Fibroblast of lung (primary cell): ENCODE results near the gene BLCAP. TPM values are rescaled to one million over a fixed set of nuclear protein-coding genes. Genes with fewer than 3 reads are reported as not detected.
"Not testable (repeated sequence)": the region's sequence is repeated elsewhere in the genome, so short reads cannot be mapped to it uniquely, and the experiment has no call there.

ENCODE experiments used
- DNase-seq, 2 donors: peaks; one replicate each; pipeline versions ENCODE4 v3.0.0 to v3.0.0-alpha.2; 2010; ENCODE audit warnings: low read depth in 2 of 2
- H2AFZ ChIP-seq: 2 replicates; pipeline ENCODE4 v1.5.1; 2012; ENCODE audit warnings: low read length, control low read depth, inconsistent platforms
- H3K27ac ChIP-seq: 2 replicates; pipeline ENCODE4 v1.5.1; 2011; ENCODE audit warnings: low read length, control low read depth; ENCODE audit not compliant: insufficient read depth
- H3K27me3 ChIP-seq: 2 replicates; pipeline ENCODE4 v1.5.1; 2011; ENCODE audit warnings: mild to moderate bottlenecking, low read length; ENCODE audit not compliant: control insufficient read depth, insufficient read depth
- H3K36me3 ChIP-seq: 2 replicates; pipeline ENCODE4 v1.5.1; 2011; ENCODE audit warnings: low read length; ENCODE audit not compliant: control insufficient read depth, insufficient read depth
- H3K4me1 ChIP-seq: 2 replicates; pipeline ENCODE4 v1.5.1; 2011; ENCODE audit warnings: low read length; ENCODE audit not compliant: control insufficient read depth, insufficient read depth; ENCODE audit errors: extremely low read depth
- H3K4me2 ChIP-seq: 2 replicates; pipeline ENCODE4 v1.5.1; 2011; ENCODE audit warnings: low read length, control low read depth; ENCODE audit not compliant: insufficient read depth; ENCODE audit errors: extremely low read depth
- H3K4me3 ChIP-seq, 4 experiments: fragments of 200-600 bp in 1 of 4; sonication (generic) in 1 of 4; replicated peaks in 1 of 4; 2 replicates each; pipeline ENCODE4 v1.5.1; 2011 to 2016; ENCODE audit warnings: low read length in 4 of 4, low read depth in 3 of 4, mild to moderate bottlenecking in 3 of 4, control low read depth in 2 of 4, inconsistent platforms in 1 of 4, mixed read lengths in 1 of 4; ENCODE audit not compliant: insufficient read depth in 1 of 4; ENCODE audit errors: control extremely low read depth in 1 of 4
- H3K79me2 ChIP-seq: 2 replicates; pipeline ENCODE4 v1.5.1; 2012; ENCODE audit warnings: mild to moderate bottlenecking, low read length, inconsistent platforms; ENCODE audit not compliant: control insufficient read depth, insufficient read depth
- H3K9ac ChIP-seq: 2 replicates; pipeline ENCODE4 v1.5.1; 2011; ENCODE audit warnings: mild to moderate bottlenecking, low read length, control low read depth; ENCODE audit not compliant: insufficient read depth
- H3K9me3 ChIP-seq: 2 replicates; pipeline ENCODE4 v1.5.1; 2012; ENCODE audit warnings: low read depth, low read length; ENCODE audit not compliant: control insufficient read depth, insufficient read depth
- H4K20me1 ChIP-seq: 2 replicates; pipeline ENCODE4 v1.5.1; 2011; ENCODE audit warnings: low read length; ENCODE audit not compliant: control insufficient read depth, insufficient read depth; ENCODE audit errors: extremely low read depth
- EZH2 ChIP-seq: IDR thresholded peaks from 2 replicates; pipeline ENCODE4 v1.5.1; 2012; ENCODE audit warnings: low read length, control low read depth, mild to moderate bottlenecking; ENCODE audit errors: missing control alignments
- polyA plus RNA-seq, 2 donors: library from polyadenylated mRNA; depleted of rRNA in 1 of 2; stranded (reverse) in 1 of 2; unstranded in 1 of 2; fragments of >200 nt; gene quantifications; 2 replicates each; pipeline ENCODE4 v1.2.1, GENCODE V29; 2011 to 2012; ENCODE audit warnings: missing spikeins in 1 of 2
- total RNA-seq: library from RNA; depleted of rRNA; stranded (reverse); fragments of >200 nt; gene quantifications from 2 replicates; pipeline ENCODE4 v1.2.1, GENCODE V29; 2014
- TF ChIP-seq, protein P1 (sequence below), 2 donors: IDR thresholded peaks in 1 of 2; conservative IDR thresholded peaks in 1 of 2; 1 replicate in 1 of 2; 2 replicates in 1 of 2; pipeline ENCODE4 v1.5.1; 2011 to 2012; ENCODE audit warnings: low read length in 2 of 2, control low read depth in 1 of 2, inconsistent platforms in 1 of 2, low read depth in 1 of 2, mild to moderate bottlenecking in 1 of 2

Gene BLCAP
- total and polyA plus RNA-seq, 2 donors (not counting 1 experiment from before 2014, with no cell fraction given), result 31.0 to 83.1 TPM

GRCh38 chr20:37471741-37472235 lies 55.9 kb downstream of the BLCAP start:
- Histone ChIP-seq H3K4me3 (no peak overlapping the region), H3K4me2 (no peak overlapping the region), H3K27me3 (peaks cover 16% of the 10 kb centered on the region), H4K20me1 (no peaks in the 10 kb centered on the region), H3K79me2 (no peaks in the 10 kb centered on the region), H3K27ac (no peak overlapping the region), H3K9me3 (no peaks in the 10 kb centered on the region), H3K4me1 (no peaks in the 10 kb centered on the region), H2AFZ (no peak overlapping the region), H3K36me3 (no peaks in the 10 kb centered on the region), H3K9ac (no peak overlapping the region)
- no peak for TF ChIP-seq EZH2
- DNase-seq, result no peak

GRCh38 chr20:37470190-37470589 lies 57.5 kb downstream of the BLCAP start:
- peaks cover 12% of the 10 kb centered on the region for H3K27me3 ChIP-seq
- H3K79me2 ChIP-seq, H3K9me3 ChIP-seq, DNase-seq, H3K4me1 ChIP-seq, H3K4me2 ChIP-seq, H3K4me3 ChIP-seq, H3K27ac ChIP-seq, H2AFZ ChIP-seq, H4K20me1 ChIP-seq, H3K36me3 ChIP-seq, H3K9ac ChIP-seq: not testable (repeated sequence)

DNA sequence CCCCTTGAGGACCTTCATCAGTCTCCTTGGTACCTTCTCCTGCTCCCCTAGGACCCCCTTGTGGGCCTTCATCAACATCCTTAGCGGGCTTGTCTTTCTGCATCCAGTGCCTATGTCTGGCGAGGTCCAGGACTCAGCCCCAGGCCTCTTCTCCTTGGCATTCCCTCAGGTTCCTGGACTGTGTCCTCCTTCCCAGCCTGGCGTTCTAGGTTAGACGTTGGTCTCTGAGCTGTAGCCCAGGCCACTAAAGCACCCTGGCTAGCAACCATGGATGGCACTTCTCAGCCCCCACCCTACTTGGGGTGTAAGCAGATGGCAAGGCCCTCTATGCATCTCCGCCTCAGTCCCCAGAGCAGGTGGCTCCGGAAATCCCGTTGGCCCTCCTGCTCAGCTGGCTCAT lies 58.1 kb downstream of the BLCAP start:
- H3K79me2 ChIP-seq, result no peaks in the 10 kb centered on the region
- TF ChIP-seq, protein P1, sequence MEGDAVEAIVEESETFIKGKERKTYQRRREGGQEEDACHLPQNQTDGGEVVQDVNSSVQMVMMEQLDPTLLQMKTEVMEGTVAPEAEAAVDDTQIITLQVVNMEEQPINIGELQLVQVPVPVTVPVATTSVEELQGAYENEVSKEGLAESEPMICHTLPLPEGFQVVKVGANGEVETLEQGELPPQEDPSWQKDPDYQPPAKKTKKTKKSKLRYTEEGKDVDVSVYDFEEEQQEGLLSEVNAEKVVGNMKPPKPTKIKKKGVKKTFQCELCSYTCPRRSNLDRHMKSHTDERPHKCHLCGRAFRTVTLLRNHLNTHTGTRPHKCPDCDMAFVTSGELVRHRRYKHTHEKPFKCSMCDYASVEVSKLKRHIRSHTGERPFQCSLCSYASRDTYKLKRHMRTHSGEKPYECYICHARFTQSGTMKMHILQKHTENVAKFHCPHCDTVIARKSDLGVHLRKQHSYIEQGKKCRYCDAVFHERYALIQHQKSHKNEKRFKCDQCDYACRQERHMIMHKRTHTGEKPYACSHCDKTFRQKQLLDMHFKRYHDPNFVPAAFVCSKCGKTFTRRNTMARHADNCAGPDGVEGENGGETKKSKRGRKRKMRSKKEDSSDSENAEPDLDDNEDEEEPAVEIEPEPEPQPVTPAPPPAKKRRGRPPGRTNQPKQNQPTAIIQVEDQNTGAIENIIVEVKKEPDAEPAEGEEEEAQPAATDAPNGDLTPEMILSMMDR (conservative IDR thresholded peaks at IDR 0.05 in 1 of 2, IDR thresholded peaks at IDR 0.05 in 1 of 2; ENCODE audit: low read depth in 1 of 2, low read length in 2 of 2), result no peak
- no peak for TF ChIP-seq EZH2
- no peaks in the 10 kb centered on the region for H3K9me3 ChIP-seq
- no peak overlapping the region for H3K9ac ChIP-seq
- H3K36me3 ChIP-seq, result no peaks in the 10 kb centered on the region
- no peak overlapping the region for H2AFZ ChIP-seq
- no peak overlapping the region for H3K4me3 ChIP-seq
- H3K4me1 ChIP-seq, result no peaks in the 10 kb centered on the region
- no peaks in the 10 kb centered on the region for H4K20me1 ChIP-seq
- no peak overlapping the region for H3K27ac ChIP-seq
- no peak for DNase-seq
- no peak overlapping the region for H3K4me2 ChIP-seq
- peaks cover 14% of the 10 kb centered on the region for H3K27me3 ChIP-seq

DNA sequence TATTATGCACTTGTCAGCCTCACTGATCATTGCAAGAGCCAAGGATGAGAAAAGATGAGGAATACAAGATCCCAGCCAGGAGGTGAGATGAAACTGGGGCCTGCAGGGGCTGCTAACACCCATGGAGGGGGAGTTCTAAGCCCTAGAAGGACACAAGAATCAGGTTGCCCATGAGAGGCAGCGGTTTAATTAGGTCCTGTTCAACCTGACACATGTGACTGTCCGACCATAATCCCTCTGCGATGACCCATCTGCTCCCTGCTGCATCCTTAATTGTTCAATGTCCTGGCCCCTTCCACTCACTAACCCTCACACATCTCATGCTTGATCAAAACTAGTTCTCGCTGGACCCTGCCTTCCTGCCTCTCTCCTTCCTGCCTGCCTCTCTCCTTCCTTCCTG lies 58.8 kb downstream of the BLCAP start:
- no peaks in the 10 kb centered on the region for H3K9me3 ChIP-seq
- no peaks in the 10 kb centered on the region for H3K4me1 ChIP-seq
- no peak for DNase-seq
- no peak overlapping the region for H3K4me2 ChIP-seq
- H3K4me3 ChIP-seq, result no peak overlapping the region
- TF ChIP-seq EZH2, result no peak
- TF ChIP-seq, protein P1 (conservative IDR thresholded peaks at IDR 0.05 in 1 of 2, IDR thresholded peaks at IDR 0.05 in 1 of 2; ENCODE audit: low read depth in 1 of 2, low read length in 2 of 2), result no peak
- peaks cover 20% of the 10 kb centered on the region for H3K27me3 ChIP-seq
- no peaks in the 10 kb centered on the region for H3K79me2 ChIP-seq
- no peaks in the 10 kb centered on the region for H4K20me1 ChIP-seq
- no peak overlapping the region for H3K27ac ChIP-seq
- no peaks in the 10 kb centered on the region for H3K36me3 ChIP-seq
- H2AFZ ChIP-seq, result no peak overlapping the region
- no peak overlapping the region for H3K9ac ChIP-seq

Other genes starting within 250 kb of the BLCAP start
- 14.4 and 25.8 TPM in 2 replicates for gene MANBAL, start 238.2 kb downstream of the BLCAP start, total RNA-seq
- 99.9 and 105 TPM in 2 replicates for gene MANBAL, start 238.2 kb downstream of the BLCAP start, polyA plus RNA-seq
- 12.3 and 20.3 TPM in 2 replicates for gene SRC, start 181.7 kb downstream of the BLCAP start, total RNA-seq
- gene SRC, start 181.7 kb downstream of the BLCAP start, polyA plus RNA-seq, result 17.8 and 18.6 TPM in 2 replicates
- gene NNAT, start 6.6 kb downstream of the BLCAP start, total RNA-seq, result 0.26 and 0.83 TPM in 2 replicates
- 0.74 and 2.4 TPM in 2 replicates for gene NNAT, start 6.6 kb downstream of the BLCAP start, polyA plus RNA-seq
- 28.5 and 39.0 TPM in 2 replicates for gene CTNNBL1, start 166.2 kb upstream of the BLCAP start, total RNA-seq
- 31.3 and 39.1 TPM in 2 replicates for gene CTNNBL1, start 166.2 kb upstream of the BLCAP start, polyA plus RNA-seq